Measurements from ENCODE around the gene THSD4.
"Not testable (repeated sequence)": the region's sequence is repeated elsewhere in the genome, so short reads cannot be mapped to it uniquely, and the experiment has no call there.

Gene THSD4

GRCh38 chr15:71654042-71654719 lies 538.9 kb downstream of the THSD4 start:
- DNase-seq (ENCODE audit: low spot score) = no peak

GRCh38 chr15:71654720-71655174 lies 539.5 kb downstream of the THSD4 start:
- no peak for DNase-seq (ENCODE audit: low spot score)

- DNase-seq (ENCODE audit: low spot score) = no peak
These were observed 541.2 kb downstream of the THSD4 start for GRCh38 chr15:71656425-71656824.

GRCh38 chr15:71657141-71657540 lies 541.9 kb downstream of the THSD4 start:
- DNase-seq (ENCODE audit: low spot score) = no peak

GRCh38 chr15:71658036-71658435 lies 542.8 kb downstream of the THSD4 start:
- no peak for DNase-seq (ENCODE audit: low spot score)

GRCh38 chr15:71658827-71659729 lies 543.8 kb downstream of the THSD4 start:
- no peak for DNase-seq (ENCODE audit: low spot score)

- DNase-seq (ENCODE audit: low spot score) = no peak
These were observed 544.4 kb downstream of the THSD4 start for GRCh38 chr15:71659730-71660067.

GRCh38 chr15:71660501-71660900 lies 545.2 kb downstream of the THSD4 start:
- DNase-seq (ENCODE audit: low spot score) = no peak

GRCh38 chr15:71662306-71662705 lies 547.0 kb downstream of the THSD4 start:
- no peak for DNase-seq (ENCODE audit: low spot score)

GRCh38 chr15:71664622-71665021 lies 549.4 kb downstream of the THSD4 start:
- no peak for DNase-seq (ENCODE audit: low spot score)

- DNase-seq (ENCODE audit: low spot score) = no peak
These were observed 551.7 kb downstream of the THSD4 start for GRCh38 chr15:71666763-71667620.

GRCh38 chr15:71669688-71670087 lies 554.4 kb downstream of the THSD4 start:
- DNase-seq (ENCODE audit: low spot score) = no peak

GRCh38 chr15:71670222-71670621 lies 555.0 kb downstream of the THSD4 start:
- not testable (repeated sequence) for DNase-seq (ENCODE audit: low spot score)

GRCh38 chr15:71674354-71674753 lies 559.1 kb downstream of the THSD4 start:
- DNase-seq (ENCODE audit: low spot score) = no peak

GRCh38 chr15:71677352-71677751 lies 562.1 kb downstream of the THSD4 start:
- DNase-seq (ENCODE audit: low spot score) = no peak

GRCh38 chr15:71677766-71678165 lies 562.5 kb downstream of the THSD4 start:
- DNase-seq (ENCODE audit: low spot score) = no peak

GRCh38 chr15:71678191-71678590 lies 562.9 kb downstream of the THSD4 start:
- no peak for DNase-seq (ENCODE audit: low spot score)

- DNase-seq (ENCODE audit: low spot score) = no peak
These were observed 563.3 kb downstream of the THSD4 start for GRCh38 chr15:71678605-71679004.

- DNase-seq (ENCODE audit: low spot score) = no peak
These were observed 564.0 kb downstream of the THSD4 start for GRCh38 chr15:71679223-71679792.

- no peak for DNase-seq (ENCODE audit: low spot score)
These were observed 564.6 kb downstream of the THSD4 start for GRCh38 chr15:71679793-71680353.

- no peak for DNase-seq (ENCODE audit: low spot score)
These were observed 566.7 kb downstream of the THSD4 start for GRCh38 chr15:71682001-71682400.

Data from SK-N-DZ (cell line).